H1 (cell line): ENCODE measurements around the gene IL18R1. TPM values are rescaled to one million over a fixed set of nuclear protein-coding genes. Genes with fewer than 3 reads are reported as not detected.

Experiments
- CTCF ChIA-PET: fragments of 300-600 bp; sonication (Branson Sonifier 250); formaldehyde crosslinking; loops from one replicate; lab custom pipeline; 2021; ENCODE audit not compliant: partially characterized antibody; lab: Charles Lee
- POLR2A ChIA-PET: fragments of 300-600 bp; sonication (Branson Sonifier 250); formaldehyde crosslinking; loops from one replicate; lab custom pipeline; 2021; ENCODE audit warnings: inconsistent platforms; ENCODE audit not compliant: partially characterized antibody; lab: Charles Lee
- DNase-seq, 2 experiments: peaks; one replicate each; pipeline versions ENCODE4 v3.0.0 to v3.0.0-alpha.2; 2010 to 2022; ENCODE audit warnings: low spot score in 2 of 2, low read depth in 1 of 2, mixed read lengths in 1 of 2
- FAIRE-seq: peaks from 2 replicates; lab custom pipeline; 2011; peaks lifted over from hg19 to GRCh38; lab: Jason Lieb, UNC
- H2AFZ ChIP-seq: 2 replicates; pipeline ENCODE4 v1.8.1; 2012; ENCODE audit warnings: low read length, inconsistent platforms
- H2AK5ac ChIP-seq: 2 replicates; pipeline ENCODE4 v1.6.1; 2013; ENCODE audit warnings: low read depth, low read length
- H2BK120ac ChIP-seq: replicated peaks from 2 replicates; pipeline ENCODE3; 2013; ENCODE audit warnings: low read depth, low read length, inconsistent platforms
- H2BK12ac ChIP-seq: 2 replicates; pipeline ENCODE4 v1.6.1; 2013; ENCODE audit warnings: low read depth, low read length
- H2BK15ac ChIP-seq: 2 replicates; pipeline ENCODE4 v1.6.1; 2013; ENCODE audit warnings: low read length
- H2BK20ac ChIP-seq: 2 replicates; pipeline ENCODE4 v1.6.1; 2013; ENCODE audit warnings: low read length
- H2BK5ac ChIP-seq: 2 replicates; pipeline ENCODE4 v1.6.1; 2013; ENCODE audit warnings: low read depth, low read length
- H3K14ac ChIP-seq: 2 replicates; pipeline ENCODE4 v1.6.1; 2013; ENCODE audit warnings: inconsistent platforms; ENCODE audit not compliant: insufficient read length
- H3K18ac ChIP-seq: 2 replicates; pipeline ENCODE4 v1.6.1; 2013; ENCODE audit warnings: low read length; ENCODE audit errors: extremely low read depth
- H3K23ac ChIP-seq: 2 replicates; pipeline ENCODE4 v1.6.1; 2013; ENCODE audit warnings: inconsistent platforms; ENCODE audit not compliant: insufficient read length
- H3K23me2 ChIP-seq: 2 replicates; pipeline ENCODE4 v1.6.1; 2013; ENCODE audit warnings: low read depth, low read length
- H3K27ac ChIP-seq: 2 replicates; pipeline ENCODE4 v1.6.1; 2011; ENCODE audit warnings: low read depth, low read length, inconsistent platforms
- H3K27me3 ChIP-seq, 4 experiments: replicated peaks in 1 of 4; 1 replicate in 1 of 4; 2 replicates in 3 of 4; pipeline versions ENCODE4 v1.6.1 to v1.8.1; 2011 to 2013; ENCODE audit warnings: low read length in 3 of 4, mild to moderate bottlenecking in 3 of 4, inconsistent platforms in 2 of 4, mixed read lengths in 2 of 4, moderate library complexity in 1 of 4; ENCODE audit not compliant: control insufficient read depth in 3 of 4, insufficient read depth in 3 of 4; ENCODE audit errors: extremely low read depth in 1 of 4
- H3K36me3 ChIP-seq, 4 experiments: 2 replicates each; pipeline versions ENCODE4 v1.6.1 to v1.8.1; 2011 to 2013; ENCODE audit warnings: mild to moderate bottlenecking in 4 of 4, low read length in 3 of 4, moderate library complexity in 2 of 4, control low read depth in 1 of 4, inconsistent platforms in 1 of 4; ENCODE audit not compliant: insufficient read depth in 4 of 4, control insufficient read depth in 2 of 4
- H3K4ac ChIP-seq: replicated peaks from 2 replicates; pipeline ENCODE3; 2013; ENCODE audit warnings: low read length, low read depth, mixed read lengths, inconsistent platforms; ENCODE audit not compliant: insufficient read length
- H3K4me1 ChIP-seq, 4 experiments: replicated peaks in 1 of 4; 1 replicate in 1 of 4; 2 replicates in 3 of 4; pipeline versions ENCODE4 v1.6.1 to v1.8.1; 2011 to 2013; ENCODE audit warnings: low read length in 3 of 4, inconsistent platforms in 2 of 4, mixed read lengths in 1 of 4; ENCODE audit not compliant: insufficient read depth in 4 of 4, control insufficient read depth in 3 of 4
- H3K4me2 ChIP-seq, 2 experiments: 2 replicates each; pipeline versions ENCODE4 v1.6.1 to v1.8.1; 2011 to 2013; ENCODE audit warnings: low read depth in 2 of 2, low read length in 2 of 2, control low read depth in 1 of 2, inconsistent platforms in 1 of 2, mild to moderate bottlenecking in 1 of 2; ENCODE audit not compliant: insufficient read depth in 1 of 2
- H3K4me3 ChIP-seq, 4 experiments: fragments of 200-600, 300-600 bp in 1 of 4; sonication (generic), shearing (Covaris generic), sonication (Bioruptor Twin) in 1 of 4; 2 replicates each; pipeline versions ENCODE4 v1.5.1 to v1.8.1; 2011 to 2016; ENCODE audit warnings: low read length in 4 of 4, low read depth in 3 of 4, control low read depth in 2 of 4, inconsistent platforms in 2 of 4, mild to moderate bottlenecking in 2 of 4, mixed read lengths in 1 of 4, moderate library complexity in 1 of 4; ENCODE audit not compliant: insufficient read depth in 2 of 4; ENCODE audit errors: extremely low read depth in 1 of 4
- H3K56ac ChIP-seq: replicated peaks from 2 replicates; pipeline ENCODE3; 2013; ENCODE audit warnings: low read depth, mild to moderate bottlenecking, mixed read lengths, low read length, inconsistent platforms; ENCODE audit not compliant: insufficient read length
- H3K79me1 ChIP-seq: 2 replicates; pipeline ENCODE4 v1.6.1; 2013; ENCODE audit warnings: low read depth, low read length, control low read depth
- H3K79me2 ChIP-seq, 2 experiments: 2 replicates each; pipeline versions ENCODE4 v1.6.1 to v1.8.1; 2012 to 2013; ENCODE audit warnings: low read length in 2 of 2, mild to moderate bottlenecking in 2 of 2, inconsistent platforms in 1 of 2; ENCODE audit not compliant: insufficient read depth in 2 of 2, control insufficient read depth in 1 of 2
- H3K9ac ChIP-seq, 4 experiments: replicated peaks in 1 of 4; 1 replicate in 1 of 4; 2 replicates in 3 of 4; pipeline versions ENCODE4 v1.6.1 to v1.8.1; 2011 to 2013; ENCODE audit warnings: low read depth in 3 of 4, low read length in 3 of 4, control low read depth in 2 of 4, mild to moderate bottlenecking in 2 of 4, moderate library complexity in 2 of 4, inconsistent platforms in 1 of 4; ENCODE audit errors: extremely low read depth in 1 of 4
- H3K9me3 ChIP-seq, 2 experiments: 2 replicates each; pipeline versions ENCODE4 v1.6.1 to v1.8.1; 2012 to 2013; ENCODE audit warnings: mild to moderate bottlenecking in 2 of 2, moderate library complexity in 2 of 2, control low read depth in 1 of 2, inconsistent platforms in 1 of 2, low read depth in 1 of 2, low read length in 1 of 2, mixed read lengths in 1 of 2; ENCODE audit not compliant: insufficient read depth in 2 of 2
- H4K20me1 ChIP-seq, 2 experiments: replicated peaks in 1 of 2; 2 replicates each; pipeline versions ENCODE3 to v1.8.1; 2011 to 2013; ENCODE audit warnings: inconsistent platforms in 2 of 2, low read length in 2 of 2, mild to moderate bottlenecking in 1 of 2; ENCODE audit not compliant: insufficient read depth in 2 of 2, control insufficient read depth in 1 of 2
- H4K5ac ChIP-seq: 2 replicates; pipeline ENCODE4 v1.6.1; 2013; ENCODE audit warnings: low read length, low read depth, mixed read lengths, inconsistent platforms; ENCODE audit not compliant: insufficient read length
- H4K8ac ChIP-seq: 2 replicates; pipeline ENCODE4 v1.8.0; 2013; ENCODE audit warnings: mild to moderate bottlenecking, moderate library complexity, low read length, inconsistent platforms; ENCODE audit not compliant: insufficient read depth; ENCODE audit errors: extremely low read depth
- H4K91ac ChIP-seq: replicated peaks from 2 replicates; pipeline ENCODE3; 2013; ENCODE audit warnings: low read length, mixed read lengths, inconsistent platforms; ENCODE audit not compliant: insufficient read length
- CHD1 ChIP-seq: IDR thresholded peaks from 2 replicates; pipeline ENCODE4 v1.6.1; 2012; ENCODE audit warnings: low read depth, low read length, improper control_type of control experiment
- KDM1A ChIP-seq: fragments of 200-600, 300-600 bp; sonication (generic); IDR thresholded peaks from 2 replicates; pipeline ENCODE4 v1.7.1; 2016; ENCODE audit warnings: mild to moderate bottlenecking, low read length, borderline replicate concordance
- KDM5A ChIP-seq: fragments of 200-600 bp; IDR thresholded peaks from 2 replicates; pipeline ENCODE4 v1.7.1; 2012; ENCODE audit warnings: mild to moderate bottlenecking, low read length, inconsistent platforms, mixed read lengths
- POU5F1 ChIP-seq: IDR thresholded peaks from 2 replicates; pipeline ENCODE4 v1.6.1; 2011; ENCODE audit warnings: low read depth, mild to moderate bottlenecking, low read length, moderate library complexity
- SIX5 ChIP-seq: IDR thresholded peaks from 2 replicates; pipeline ENCODE4 v1.6.1; 2011; ENCODE audit warnings: mild to moderate bottlenecking, low read depth, low read length
- SUZ12 ChIP-seq: fragments of 200-600 bp; sonication (generic); IDR thresholded peaks from 2 replicates; pipeline ENCODE4 v1.6.1; 2012; ENCODE audit warnings: mild to moderate bottlenecking, inconsistent platforms, low read length, moderate library complexity, mixed read lengths
- TBP ChIP-seq: IDR thresholded peaks from 2 replicates; pipeline ENCODE4 v1.6.1; 2011; ENCODE audit warnings: low read depth, low read length, improper control_type of control experiment
- WGBS, 2 experiments: shearing (Covaris generic) in 1 of 2; methylation state at CpG; one replicate each; pipeline versions ENCODE4 v1.1.6 to v1.1.7; 2013 to 2015; ENCODE audit warnings: low lambda C conversion rate in 2 of 2, mixed read lengths in 2 of 2, inconsistent platforms in 1 of 2, low coverage in 1 of 2, missing lambda C conversion rate in 1 of 2; ENCODE audit not compliant: insufficient replicate concordance in 2 of 2, insufficient coverage in 1 of 2, insufficient read length in 1 of 2; ENCODE audit errors: extremely low coverage in 1 of 2, missing lambda C conversion rate in 1 of 2; 5-methylcytosine and 5-hydroxymethylcytosine counted together
- polyA plus RNA-seq, 7 experiments: library from polyadenylated mRNA; depleted of rRNA in 3 of 7; stranded (reverse) in 5 of 7; unstranded in 2 of 7; fragments of >200 nt in 5 of 7; fragments of 200-250 nt in 2 of 7; gene quantifications; 1 replicate in 5 of 7; 2 replicates in 1 of 7; 4 replicates in 1 of 7; pipeline versions ENCODE4 v1.2.1 to v1.2.3, GENCODE V29; 2011 to 2013; ENCODE audit warnings: missing spikeins in 2 of 7, mixed read lengths in 2 of 7
- total RNA-seq: library from RNA; stranded (reverse); fragmentation: NEBNext Ultra II Directional; extraction: Animal tissue kit (Norgen Biotek cat#: 25700); gene quantifications from 2 replicates; pipeline ENCODE4 v1.2.1, GENCODE V29; 2021
- TF ChIP-seq, protein P1 (sequence below): IDR thresholded peaks from 2 replicates; pipeline ENCODE4 v1.6.1; 2012; ENCODE audit warnings: inconsistent platforms

The IL18R1 gene
- total and polyA plus RNA-seq, 2 of the 8 experiments (the other 6 are each of a cell fraction or from before 2014, with no cell fraction given) = 0.54 TPM; not detected in 1

- Histone ChIP-seq H4K20me1 (no peaks in the 10 kb centered on the region), H3K27ac (no peak overlapping the region), H2BK12ac (no peak overlapping the region), H3K27me3 (no peaks in the 10 kb centered on the region), H3K18ac (no peak overlapping the region), H3K14ac (no peak overlapping the region), H3K79me2 (no peaks in the 10 kb centered on the region), H2AK5ac (no peak overlapping the region), H2BK20ac (no peak overlapping the region), H3K36me3 (no peaks in the 10 kb centered on the region), H2BK5ac (no peak overlapping the region), H3K4me2 (no peak overlapping the region), H2BK15ac (no peak overlapping the region), H3K56ac (no peak overlapping the region), H3K23ac (no peak overlapping the region), H4K5ac (no peak overlapping the region), H2BK120ac (no peak overlapping the region), H3K79me1 (no peaks in the 10 kb centered on the region), H3K4ac (no peak overlapping the region), H4K8ac (no peak overlapping the region), H4K91ac (no peak overlapping the region), H2AFZ (no peak overlapping the region), H3K9ac (no peak overlapping the region), H3K23me2 (no peaks in the 10 kb centered on the region), H3K4me3 (no peak overlapping the region), H3K9me3 (no peaks in the 10 kb centered on the region), H3K4me1 (peaks cover 0 to 3% (median 0%) of the 10 kb centered on the region in 4 experiments; a peak in 1 of 7 replicates)
- ChIA-PET POLR2A (no interaction called here), CTCF (interaction anchor here (1.3 kb wide), 1 partner anchor 8 kb away, joined by 3 read pairs; no protein-coding TSS in a partner anchor)
- FAIRE-seq (no peak), DNase-seq (no peak)
- WGBS, 2 experiments = 91% methylated on average over 2 of the region's 2 CpGs; no CpG with 5 or more reads in 1 of the 2 experiments
- TF ChIP-seq TBP = no peak
- TF ChIP-seq, protein P1, sequence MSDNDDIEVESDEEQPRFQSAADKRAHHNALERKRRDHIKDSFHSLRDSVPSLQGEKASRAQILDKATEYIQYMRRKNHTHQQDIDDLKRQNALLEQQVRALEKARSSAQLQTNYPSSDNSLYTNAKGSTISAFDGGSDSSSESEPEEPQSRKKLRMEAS = no peak
- TF ChIP-seq KDM5A = no peak
- no peak for TF ChIP-seq SIX5
- no peak for TF ChIP-seq POU5F1
- TF ChIP-seq CHD1 = no peak
- no peak for TF ChIP-seq SUZ12
- no peak for TF ChIP-seq KDM1A
Observed at GRCh38 chr2:102438578-102438977, 83.0 kb downstream of the IL18R1 start.
